ENCODE data around the gene FAM53B.

DNA sequence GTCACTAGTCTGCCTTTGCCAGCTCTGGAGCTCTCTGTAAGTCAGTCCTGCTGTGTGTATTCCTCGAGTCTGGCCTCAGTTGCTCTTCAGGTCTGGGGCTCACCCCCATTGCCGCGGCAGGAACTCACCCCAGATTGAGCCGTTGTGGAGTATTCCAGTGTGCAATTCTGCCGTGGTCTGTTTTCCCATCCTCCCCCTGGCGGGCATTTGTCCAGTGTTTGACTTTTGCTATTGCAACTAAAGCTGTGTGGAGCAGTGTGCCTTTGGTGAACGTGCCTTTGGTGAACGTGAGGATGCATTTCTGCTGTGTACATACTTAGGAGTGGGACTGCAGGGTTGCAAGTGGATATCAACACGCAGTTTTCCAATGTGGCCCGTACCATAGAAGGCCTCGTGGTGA, 134.5 kb downstream of the FAM53B start:
- TF ChIP-seq, protein P1, sequence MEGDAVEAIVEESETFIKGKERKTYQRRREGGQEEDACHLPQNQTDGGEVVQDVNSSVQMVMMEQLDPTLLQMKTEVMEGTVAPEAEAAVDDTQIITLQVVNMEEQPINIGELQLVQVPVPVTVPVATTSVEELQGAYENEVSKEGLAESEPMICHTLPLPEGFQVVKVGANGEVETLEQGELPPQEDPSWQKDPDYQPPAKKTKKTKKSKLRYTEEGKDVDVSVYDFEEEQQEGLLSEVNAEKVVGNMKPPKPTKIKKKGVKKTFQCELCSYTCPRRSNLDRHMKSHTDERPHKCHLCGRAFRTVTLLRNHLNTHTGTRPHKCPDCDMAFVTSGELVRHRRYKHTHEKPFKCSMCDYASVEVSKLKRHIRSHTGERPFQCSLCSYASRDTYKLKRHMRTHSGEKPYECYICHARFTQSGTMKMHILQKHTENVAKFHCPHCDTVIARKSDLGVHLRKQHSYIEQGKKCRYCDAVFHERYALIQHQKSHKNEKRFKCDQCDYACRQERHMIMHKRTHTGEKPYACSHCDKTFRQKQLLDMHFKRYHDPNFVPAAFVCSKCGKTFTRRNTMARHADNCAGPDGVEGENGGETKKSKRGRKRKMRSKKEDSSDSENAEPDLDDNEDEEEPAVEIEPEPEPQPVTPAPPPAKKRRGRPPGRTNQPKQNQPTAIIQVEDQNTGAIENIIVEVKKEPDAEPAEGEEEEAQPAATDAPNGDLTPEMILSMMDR (IDR thresholded peaks at IDR 0.05) = no peak
- TF ChIP-seq POLR2A (IDR thresholded peaks at IDR 0.05) = no peak
